ENCODE results near the gene TFAP2D.

TFAP2D gene

DNA sequence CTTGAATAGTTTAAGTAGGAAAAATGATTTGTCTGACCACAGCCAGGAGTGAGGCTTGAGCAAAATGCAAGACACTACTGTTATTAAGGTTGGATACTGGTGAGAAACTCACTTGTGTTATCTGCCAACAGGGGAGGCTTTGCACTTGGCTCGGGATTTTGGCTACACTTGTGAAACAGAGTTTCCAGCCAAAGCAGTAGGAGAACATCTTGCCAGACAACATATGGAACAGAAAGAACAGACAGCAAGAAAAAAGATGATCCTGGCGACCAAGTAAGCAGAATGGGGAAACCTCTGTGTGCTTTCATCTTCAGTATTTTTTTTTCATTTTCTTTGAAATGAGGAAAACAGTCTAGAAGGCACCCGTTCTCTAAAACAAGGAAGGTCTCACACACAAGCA, 31.6 kb downstream of the TFAP2D start:
- Histone ChIP-seq H3K4me3 (ENCODE audit: low read depth, low read length) (no peak overlapping the region), H3K9me3 (no peaks in the 10 kb centered on the region), H3K36me3 (no peaks in the 10 kb centered on the region; the same call in 1 of the 2 replicates), H3K27me3 (no peaks in the 10 kb centered on the region), H3K4me1 (no peaks in the 10 kb centered on the region)
- DNase-seq = no peak
- TF ChIP-seq, protein P1, sequence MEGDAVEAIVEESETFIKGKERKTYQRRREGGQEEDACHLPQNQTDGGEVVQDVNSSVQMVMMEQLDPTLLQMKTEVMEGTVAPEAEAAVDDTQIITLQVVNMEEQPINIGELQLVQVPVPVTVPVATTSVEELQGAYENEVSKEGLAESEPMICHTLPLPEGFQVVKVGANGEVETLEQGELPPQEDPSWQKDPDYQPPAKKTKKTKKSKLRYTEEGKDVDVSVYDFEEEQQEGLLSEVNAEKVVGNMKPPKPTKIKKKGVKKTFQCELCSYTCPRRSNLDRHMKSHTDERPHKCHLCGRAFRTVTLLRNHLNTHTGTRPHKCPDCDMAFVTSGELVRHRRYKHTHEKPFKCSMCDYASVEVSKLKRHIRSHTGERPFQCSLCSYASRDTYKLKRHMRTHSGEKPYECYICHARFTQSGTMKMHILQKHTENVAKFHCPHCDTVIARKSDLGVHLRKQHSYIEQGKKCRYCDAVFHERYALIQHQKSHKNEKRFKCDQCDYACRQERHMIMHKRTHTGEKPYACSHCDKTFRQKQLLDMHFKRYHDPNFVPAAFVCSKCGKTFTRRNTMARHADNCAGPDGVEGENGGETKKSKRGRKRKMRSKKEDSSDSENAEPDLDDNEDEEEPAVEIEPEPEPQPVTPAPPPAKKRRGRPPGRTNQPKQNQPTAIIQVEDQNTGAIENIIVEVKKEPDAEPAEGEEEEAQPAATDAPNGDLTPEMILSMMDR (IDR thresholded peaks at IDR 0.05; ENCODE audit: low read depth, low read length) = no peak

GRCh38 chr6:50762798-50763197, 49.5 kb downstream of the TFAP2D start:
- Histone ChIP-seq H3K4me3 (ENCODE audit: low read depth, low read length) (no peak overlapping the region), H3K36me3 (no peaks in the 10 kb centered on the region), H3K27me3 (no peaks in the 10 kb centered on the region), H3K4me1 (no peaks in the 10 kb centered on the region), H3K9me3 (no peaks in the 10 kb centered on the region)
- TF ChIP-seq, protein P1 (IDR thresholded peaks at IDR 0.05; ENCODE audit: low read depth, low read length) = no peak
- DNase-seq = no peak

- Histone ChIP-seq H3K4me3 (ENCODE audit: low read depth, low read length) (no peak overlapping the region), H3K27me3 (no peaks in the 10 kb centered on the region), H3K9me3 (no peaks in the 10 kb centered on the region), H3K36me3 (no peaks in the 10 kb centered on the region), H3K4me1 (no peaks in the 10 kb centered on the region)
- DNase-seq = peak; percentile 18
- TF ChIP-seq, protein P1 (IDR thresholded peaks at IDR 0.05; ENCODE audit: low read depth, low read length) = no peak
Measured at GRCh38 chr6:50778696-50779095, 65.4 kb downstream of the TFAP2D start.

- Histone ChIP-seq H3K9me3 (no peaks in the 10 kb centered on the region), H3K36me3 (no peaks in the 10 kb centered on the region), H3K27me3 (no peaks in the 10 kb centered on the region), H3K4me3 (ENCODE audit: low read depth, low read length) (no peak overlapping the region), H3K4me1 (no peaks in the 10 kb centered on the region)
- TF ChIP-seq, protein P1 (IDR thresholded peaks at IDR 0.05; ENCODE audit: low read depth, low read length) = no peak
- DNase-seq = no peak
Measured at GRCh38 chr6:50780382-50780781, 67.1 kb downstream of the TFAP2D start.

GRCh38 chr6:50785921-50786320, 72.6 kb downstream of the TFAP2D start:
- Histone ChIP-seq H3K4me3 (ENCODE audit: low read depth, low read length) (no peak overlapping the region), H3K36me3 (no peaks in the 10 kb centered on the region), H3K9me3 (no peaks in the 10 kb centered on the region), H3K4me1 (no peaks in the 10 kb centered on the region), H3K27me3 (no peaks in the 10 kb centered on the region)
- DNase-seq = no peak
- TF ChIP-seq, protein P1 (IDR thresholded peaks at IDR 0.05; ENCODE audit: low read depth, low read length) = no peak

DNA sequence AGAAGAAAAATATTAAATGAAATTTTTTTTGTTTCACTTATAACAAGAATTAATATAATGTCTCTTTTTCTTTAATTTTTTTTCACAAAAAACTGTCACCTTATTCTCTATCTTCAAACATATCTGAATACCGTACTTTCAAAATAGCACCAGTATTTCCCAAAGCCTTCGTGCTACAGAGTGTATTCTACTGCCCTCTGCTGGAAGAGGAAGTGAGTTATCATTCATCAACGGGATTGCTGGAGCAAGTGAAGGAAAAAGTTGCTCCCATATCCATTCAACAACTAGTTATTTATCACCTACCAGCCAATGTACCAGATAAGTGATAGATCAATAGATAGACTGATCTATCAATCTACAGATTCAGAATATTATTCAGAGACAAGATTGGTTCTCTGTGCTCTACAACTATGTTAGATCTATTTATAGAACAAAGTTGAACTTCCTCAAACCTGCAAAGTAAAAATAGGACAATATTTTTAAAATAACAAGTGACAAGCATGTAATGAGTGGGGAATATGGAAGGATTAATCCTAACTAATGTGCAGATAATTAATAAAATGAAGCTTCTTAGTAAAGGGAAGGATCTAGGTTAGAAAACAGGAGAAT, 78.7 kb downstream of the TFAP2D start:
- DNase-seq = peak; percentile 19
- H3K27me3 ChIP-seq = no peaks in the 10 kb centered on the region
- TF ChIP-seq, protein P1 (IDR thresholded peaks at IDR 0.05; ENCODE audit: low read depth, low read length) = peak; percentile 94
- no peaks in the 10 kb centered on the region for H3K9me3 ChIP-seq
- H3K36me3 ChIP-seq = no peaks in the 10 kb centered on the region
- H3K4me3 ChIP-seq (ENCODE audit: low read depth, low read length) = no peak overlapping the region
- no peaks in the 10 kb centered on the region for H3K4me1 ChIP-seq
